ENCODE measurements around the gene NR6A1. TPM values are rescaled to one million over a fixed set of nuclear protein-coding genes. Genes with fewer than 3 reads are reported as not detected.

Gene NR6A1
- polyA plus RNA-seq, 2 donors: 0.68 to 1.4 TPM

- H3K27me3 ChIP-seq (ENCODE audit: control insufficient read depth in 1 of 2, insufficient read depth in 2 of 2, low read length in 2 of 2): no peaks in the 10 kb centered on the region
- H3K9me3 ChIP-seq (ENCODE audit: control insufficient read depth in 2 of 2, insufficient read depth in 1 of 2, low read depth in 1 of 2, low read length in 1 of 2): no peaks in the 10 kb centered on the region
- peaks cover 15 to 16% of the 10 kb centered on the region in 2 donors for H3K4me1 ChIP-seq (ENCODE audit: control insufficient read depth in 2 of 2, insufficient read depth in 2 of 2, low read length in 1 of 2)
- no peaks in the 10 kb centered on the region for H3K36me3 ChIP-seq (ENCODE audit: control insufficient read depth in 2 of 2, insufficient read depth in 2 of 2, low read length in 1 of 2)
- H3K27ac ChIP-seq (ENCODE audit: low read depth in 2 of 2, low read length in 1 of 2): no peak overlapping the region
- WGBS, 2 donors: 65 to 67% methylated on average over 13 of the region's 13 CpGs
- H3K4me3 ChIP-seq (ENCODE audit: low read depth in 1 of 2, low read length in 2 of 2): no peak overlapping the region
Measured at GRCh38 chr9:124799274-124800006, 28.3 kb upstream of the NR6A1 start.

- Histone ChIP-seq H3K36me3 (ENCODE audit: control insufficient read depth in 2 of 2, insufficient read depth in 2 of 2, low read length in 1 of 2) (no peaks in the 10 kb centered on the region), H3K9me3 (ENCODE audit: control insufficient read depth in 2 of 2, insufficient read depth in 1 of 2, low read depth in 1 of 2, low read length in 1 of 2) (no peaks in the 10 kb centered on the region), H3K4me1 (ENCODE audit: control insufficient read depth in 2 of 2, insufficient read depth in 2 of 2, low read length in 1 of 2) (peaks cover 15 to 20% of the 10 kb centered on the region in 2 donors), H3K27me3 (ENCODE audit: control insufficient read depth in 1 of 2, insufficient read depth in 2 of 2, low read length in 2 of 2) (no peaks in the 10 kb centered on the region), H3K27ac (ENCODE audit: low read depth in 2 of 2, low read length in 1 of 2) (peak overlapping the region in 1 of 2 donors; percentile 33), H3K4me3 (ENCODE audit: low read depth in 1 of 2, low read length in 2 of 2) (no peak overlapping the region)
- WGBS, 2 donors: 49 to 55% methylated on average over 10 of the region's 10 CpGs
Measured at GRCh38 chr9:124797343-124798103, 26.4 kb upstream of the NR6A1 start.

- Histone ChIP-seq H3K4me3 (ENCODE audit: low read depth in 1 of 2, low read length in 2 of 2) (no peak overlapping the region), H3K27me3 (ENCODE audit: control insufficient read depth in 1 of 2, insufficient read depth in 2 of 2, low read length in 2 of 2) (no peaks in the 10 kb centered on the region), H3K36me3 (ENCODE audit: control insufficient read depth in 2 of 2, insufficient read depth in 2 of 2, low read length in 1 of 2) (no peaks in the 10 kb centered on the region), H3K27ac (ENCODE audit: low read depth in 2 of 2, low read length in 1 of 2) (peak overlapping the region in 1 of 2 donors; percentile 34), H3K9me3 (ENCODE audit: control insufficient read depth in 2 of 2, insufficient read depth in 1 of 2, low read depth in 1 of 2, low read length in 1 of 2) (no peaks in the 10 kb centered on the region), H3K4me1 (ENCODE audit: control insufficient read depth in 2 of 2, insufficient read depth in 2 of 2, low read length in 1 of 2) (peaks cover 11 to 16% of the 10 kb centered on the region in 2 donors)
- WGBS, 2 donors: 52 to 57% methylated on average over 7 to 9 of the region's 9 CpGs
Measured at GRCh38 chr9:124795881-124796431, 24.8 kb upstream of the NR6A1 start.

- Histone ChIP-seq H3K4me1 (ENCODE audit: control insufficient read depth in 2 of 2, insufficient read depth in 2 of 2, low read length in 1 of 2) (peaks cover 7 to 10% of the 10 kb centered on the region in 2 donors), H3K4me3 (ENCODE audit: low read depth in 1 of 2, low read length in 2 of 2) (no peak overlapping the region), H3K36me3 (ENCODE audit: control insufficient read depth in 2 of 2, insufficient read depth in 2 of 2, low read length in 1 of 2) (no peaks in the 10 kb centered on the region), H3K27ac (ENCODE audit: low read depth in 2 of 2, low read length in 1 of 2) (no peak overlapping the region), H3K9me3 (ENCODE audit: control insufficient read depth in 2 of 2, insufficient read depth in 1 of 2, low read depth in 1 of 2, low read length in 1 of 2) (no peaks in the 10 kb centered on the region), H3K27me3 (ENCODE audit: control insufficient read depth in 1 of 2, insufficient read depth in 2 of 2, low read length in 2 of 2) (no peaks in the 10 kb centered on the region)
- 75 to 84% methylated on average over 11 of the region's 11 CpGs for WGBS, 2 donors
Measured at GRCh38 chr9:124794902-124795491, 23.9 kb upstream of the NR6A1 start.

GRCh38 chr9:124793015-124793541, 22.0 kb upstream of the NR6A1 start:
- Histone ChIP-seq H3K4me3 (ENCODE audit: low read depth in 1 of 2, low read length in 2 of 2) (no peak overlapping the region), H3K27me3 (ENCODE audit: control insufficient read depth in 1 of 2, insufficient read depth in 2 of 2, low read length in 2 of 2) (no peaks in the 10 kb centered on the region), H3K36me3 (ENCODE audit: control insufficient read depth in 2 of 2, insufficient read depth in 2 of 2, low read length in 1 of 2) (no peaks in the 10 kb centered on the region), H3K9me3 (ENCODE audit: control insufficient read depth in 2 of 2, insufficient read depth in 1 of 2, low read depth in 1 of 2, low read length in 1 of 2) (no peaks in the 10 kb centered on the region), H3K27ac (ENCODE audit: low read depth in 2 of 2, low read length in 1 of 2) (peak overlapping the region in 1 of 2 donors; percentile 19), H3K4me1 (ENCODE audit: control insufficient read depth in 2 of 2, insufficient read depth in 2 of 2, low read length in 1 of 2) (peaks cover 3 to 4% of the 10 kb centered on the region in 2 donors)
- 54 to 55% methylated on average over 9 of the region's 9 CpGs for WGBS, 2 donors

- no peaks in the 10 kb centered on the region for H3K9me3 ChIP-seq (ENCODE audit: control insufficient read depth in 2 of 2, insufficient read depth in 1 of 2, low read depth in 1 of 2, low read length in 1 of 2)
- H3K27me3 ChIP-seq (ENCODE audit: control insufficient read depth in 1 of 2, insufficient read depth in 2 of 2, low read length in 2 of 2): no peaks in the 10 kb centered on the region
- peak overlapping the region in 1 of 2 donors; percentile 19 for H3K27ac ChIP-seq (ENCODE audit: low read depth in 2 of 2, low read length in 1 of 2)
- H3K4me1 ChIP-seq (ENCODE audit: control insufficient read depth in 2 of 2, insufficient read depth in 2 of 2, low read length in 1 of 2): peaks cover 3 to 4% of the 10 kb centered on the region in 2 donors
- H3K36me3 ChIP-seq (ENCODE audit: control insufficient read depth in 2 of 2, insufficient read depth in 2 of 2, low read length in 1 of 2): no peaks in the 10 kb centered on the region
- H3K4me3 ChIP-seq (ENCODE audit: low read depth in 1 of 2, low read length in 2 of 2): no peak overlapping the region
- 81% methylated on average over 8 of the region's 8 CpGs for WGBS, 2 donors
Measured at GRCh38 chr9:124792257-124793014, 21.3 kb upstream of the NR6A1 start.

GRCh38 chr9:124790801-124791505, 19.8 kb upstream of the NR6A1 start:
- Histone ChIP-seq H3K4me3 (ENCODE audit: low read depth in 1 of 2, low read length in 2 of 2) (no peak overlapping the region), H3K27me3 (ENCODE audit: control insufficient read depth in 1 of 2, insufficient read depth in 2 of 2, low read length in 2 of 2) (no peaks in the 10 kb centered on the region), H3K9me3 (ENCODE audit: control insufficient read depth in 2 of 2, insufficient read depth in 1 of 2, low read depth in 1 of 2, low read length in 1 of 2) (no peaks in the 10 kb centered on the region), H3K36me3 (ENCODE audit: control insufficient read depth in 2 of 2, insufficient read depth in 2 of 2, low read length in 1 of 2) (no peaks in the 10 kb centered on the region), H3K4me1 (ENCODE audit: control insufficient read depth in 2 of 2, insufficient read depth in 2 of 2, low read length in 1 of 2) (peaks cover 3 to 4% of the 10 kb centered on the region in 2 donors), H3K27ac (ENCODE audit: low read depth in 2 of 2, low read length in 1 of 2) (no peak overlapping the region)
- WGBS, 2 donors: 80 to 81% methylated on average over 5 of the region's 5 CpGs

- no peak overlapping the region for H3K27ac ChIP-seq (ENCODE audit: low read depth in 2 of 2, low read length in 1 of 2)
- WGBS, 2 donors: 91 to 93% methylated on average over 8 of the region's 8 CpGs
- H3K4me1 ChIP-seq (ENCODE audit: control insufficient read depth in 2 of 2, insufficient read depth in 2 of 2, low read length in 1 of 2): peaks cover 0 to 4% of the 10 kb centered on the region in 2 donors
- no peak overlapping the region for H3K4me3 ChIP-seq (ENCODE audit: low read depth in 1 of 2, low read length in 2 of 2)
- no peaks in the 10 kb centered on the region for H3K36me3 ChIP-seq (ENCODE audit: control insufficient read depth in 2 of 2, insufficient read depth in 2 of 2, low read length in 1 of 2)
- no peaks in the 10 kb centered on the region for H3K9me3 ChIP-seq (ENCODE audit: control insufficient read depth in 2 of 2, insufficient read depth in 1 of 2, low read depth in 1 of 2, low read length in 1 of 2)
- H3K27me3 ChIP-seq (ENCODE audit: control insufficient read depth in 1 of 2, insufficient read depth in 2 of 2, low read length in 2 of 2): no peaks in the 10 kb centered on the region
Measured at GRCh38 chr9:124790301-124790700, 19.2 kb upstream of the NR6A1 start.

Data from esophagus (tissue), 2 donors.